Astrocyte of the cerebellum (primary cell): ENCODE results near the gene FANCD2.
A peak's percentile ranks its signal among the peaks of the same experiment; 100 is the strongest.

Source experiments
- DNase-seq: peaks from one replicate; pipeline ENCODE4 v3.0.0-alpha.2; 2011; ENCODE audit warnings: low read depth
- H3K4me3 ChIP-seq: 2 replicates; pipeline ENCODE4 v1.5.1; 2011; ENCODE audit warnings: mild to moderate bottlenecking, low read depth, low read length, moderate library complexity
- CTCF ChIP-seq: IDR thresholded peaks from 2 replicates; pipeline ENCODE4 v1.5.1; 2012; ENCODE audit warnings: low read length, low read depth, moderate library complexity, mild to moderate bottlenecking; ENCODE audit errors: missing control alignments
- in situ Hi-C: cut with HindIII; loops from 2 replicates; pipeline ENCODE4 v1.10.0; 2017; ENCODE audit warnings: low sequenced_read_pairs

The FANCD2 gene

GRCh38 chr3:10099041-10099440 is 72.8 kb downstream of the FANCD2 start:
- H3K4me3 ChIP-seq, result no peak overlapping the region
- in situ Hi-C loops, result no loop called here
- no peak for DNase-seq
- no peak for TF ChIP-seq CTCF

- H3K4me3 ChIP-seq, result no peak overlapping the region
- DNase-seq, result no peak
- TF ChIP-seq CTCF, result no peak
- in situ Hi-C loops, result no loop called here
These were observed 80.7 kb downstream of the FANCD2 start for GRCh38 chr3:10106919-10107318.

GRCh38 chr3:10108091-10108490 is 81.9 kb downstream of the FANCD2 start, which contains the start of gene FANCD2OS:
TSS of gene FANCD2OS (minus strand) at chr3:10108255. CDS start at chr3:10104774, 3,481 bp downstream.
- TF ChIP-seq CTCF, result no peak
- DNase-seq, result no peak
- in situ Hi-C loops, result no loop called here
- no peak within 1 kb of the TSS for H3K4me3 ChIP-seq

GRCh38 chr3:10115326-10116137 is 89.3 kb downstream of the FANCD2 start, which contains the start of gene BRK1:
TSS of gene BRK1 (plus strand) at chr3:10115675. CDS start at chr3:10115702, 27 bp downstream.
- in situ Hi-C loops, result no loop called here
- DNase-seq, result peak; percentile 92
- TF ChIP-seq CTCF, result no peak
- H3K4me3 ChIP-seq, result peak within 1 kb of the TSS; percentile 98

GRCh38 chr3:10116138-10116460 is 89.9 kb downstream of the FANCD2 start:
- in situ Hi-C loops, result no loop called here
- TF ChIP-seq CTCF, result no peak
- peak overlapping the region; percentile 98 for H3K4me3 ChIP-seq
- DNase-seq, result no peak

GRCh38 chr3:10116928-10117327 is 90.7 kb downstream of the FANCD2 start:
- no peak for TF ChIP-seq CTCF
- no peak overlapping the region for H3K4me3 ChIP-seq
- DNase-seq, result no peak
- in situ Hi-C loops, result no loop called here

- TF ChIP-seq CTCF, result no peak
- in situ Hi-C loops, result no loop called here
- no peak for DNase-seq
- no peak overlapping the region for H3K4me3 ChIP-seq
These were observed 93.1 kb downstream of the FANCD2 start for GRCh38 chr3:10119376-10119775.
